Body of pancreas (tissue), 4 donors: Measurements from ENCODE around the gene IFNLR1.

Experiments
- CTCF ChIP-seq, 7 experiments: fragments of 450-650 bp in 4 of 7; fragments of 200-600 bp in 3 of 7; sonication (generic) in 3 of 7; IDR thresholded peaks; one replicate each; pipeline ENCODE4 v1.5.1; 2016 to 2019; ENCODE audit warnings: antibody characterized with exemption in 7 of 7
- POLR2A ChIP-seq, 3 donors: fragments of 450-650 bp; IDR thresholded peaks; one replicate each; pipeline ENCODE4 v1.6.1; 2016; ENCODE audit warnings: antibody characterized with exemption in 3 of 3, mild to moderate bottlenecking in 2 of 3

- TF ChIP-seq CTCF (IDR thresholded peaks at IDR 0.05) (no peak), POLR2A (IDR thresholded peaks at IDR 0.05) (no peak)
Observed at GRCh38 chr1:24177161-24177560, 9.9 kb downstream of the IFNLR1 start.
